Fibroblast of skin of scalp (primary cell): ENCODE measurements around the gene SIRPD.
"Not testable (repeated sequence)": the region's sequence is repeated elsewhere in the genome, so short reads cannot be mapped to it uniquely, and the experiment has no call there.

Source experiments
- DNase-seq: peaks from one replicate; pipeline ENCODE4 v3.0.0-alpha.2; 2013

SIRPD gene

GRCh38 chr20:1536893-1537730 lies 20.4 kb downstream of the SIRPD start:
- DNase-seq: no peak

- no peak for DNase-seq
These were observed 21.9 kb downstream of the SIRPD start for GRCh38 chr20:1535420-1536175.

DNA sequence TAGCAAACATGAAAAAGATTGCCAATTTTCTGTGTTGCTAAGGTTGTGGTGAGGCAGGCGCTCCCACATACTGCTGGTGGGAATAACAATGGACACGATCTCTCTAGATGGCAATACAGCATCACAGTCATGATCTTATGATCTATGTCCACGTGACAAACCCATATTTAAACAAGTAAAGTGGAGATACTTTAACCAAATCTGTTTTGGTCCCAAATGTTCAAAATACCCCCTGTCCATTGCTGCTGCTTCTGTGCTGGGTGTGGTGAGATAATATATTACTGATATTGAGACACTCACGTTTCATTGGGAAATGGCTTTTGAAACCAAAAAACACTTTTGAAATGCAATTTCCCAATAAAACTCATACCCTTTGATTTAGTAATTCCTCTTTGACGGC lies 23.0 kb downstream of the SIRPD start:
- no peak for DNase-seq

DNA sequence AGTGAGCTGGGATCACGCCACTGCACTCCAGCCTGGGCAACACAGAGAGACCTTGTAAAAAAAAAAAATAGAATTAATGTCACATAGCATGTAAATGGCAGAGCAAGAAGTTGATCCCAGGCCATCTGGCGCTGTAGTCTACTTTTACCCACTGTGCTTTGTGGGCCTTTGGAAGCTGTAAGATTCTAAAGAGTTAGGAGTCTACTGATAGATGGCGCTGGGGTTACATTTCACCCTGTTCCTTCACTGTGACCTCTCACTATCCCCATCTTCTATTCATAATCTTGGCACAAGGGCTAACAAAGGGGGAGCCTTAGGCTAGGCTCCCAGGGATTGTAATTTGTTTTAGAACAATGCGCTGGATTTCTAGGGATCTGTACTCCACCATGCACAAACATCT lies 24.4 kb downstream of the SIRPD start:
- DNase-seq: no peak

DNA sequence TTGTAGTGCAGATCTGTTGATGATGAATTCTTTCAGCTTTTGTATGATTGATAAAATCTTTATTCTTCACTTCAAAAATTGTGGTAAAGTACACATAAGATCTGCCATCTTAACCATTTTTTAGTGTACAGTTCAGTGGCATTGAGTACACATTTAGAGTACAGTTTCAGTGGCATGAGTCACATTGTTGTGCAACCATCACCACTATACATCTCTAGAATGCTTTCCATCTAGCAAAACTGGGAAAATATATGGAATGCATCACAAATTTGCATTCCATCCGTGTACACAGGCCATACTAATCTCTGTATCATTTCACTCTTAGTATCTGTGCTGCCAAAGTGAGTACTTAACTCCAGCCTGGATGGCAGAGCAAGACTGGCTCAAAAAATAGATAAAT lies 28.7 kb downstream of the SIRPD start:
- DNase-seq: peak; percentile 14

- no peak for DNase-seq
These were observed 29.6 kb downstream of the SIRPD start for GRCh38 chr20:1527923-1528322.

DNA sequence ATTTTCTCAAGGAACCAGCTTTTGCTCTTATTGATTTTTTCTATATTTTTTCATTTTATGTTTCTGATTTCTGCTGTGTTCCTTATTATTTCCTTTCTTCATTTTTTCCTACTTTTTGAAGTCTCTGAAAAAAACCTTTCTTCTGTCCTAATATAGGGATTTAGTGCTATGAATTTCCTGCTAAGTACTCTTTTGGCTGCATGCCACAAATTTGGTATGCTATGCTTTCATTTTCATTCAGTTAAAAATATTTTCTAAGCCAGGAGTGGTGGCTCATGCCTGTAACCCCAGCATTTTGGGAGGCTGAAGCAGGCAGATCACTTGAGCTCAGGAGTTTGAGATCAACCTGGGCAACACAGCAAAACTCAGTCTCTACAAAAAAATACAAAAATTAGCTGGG lies 30.6 kb downstream of the SIRPD start:
- peak; percentile 13 for DNase-seq

GRCh38 chr20:1526310-1526709 lies 31.2 kb downstream of the SIRPD start:
- no peak for DNase-seq

DNA sequence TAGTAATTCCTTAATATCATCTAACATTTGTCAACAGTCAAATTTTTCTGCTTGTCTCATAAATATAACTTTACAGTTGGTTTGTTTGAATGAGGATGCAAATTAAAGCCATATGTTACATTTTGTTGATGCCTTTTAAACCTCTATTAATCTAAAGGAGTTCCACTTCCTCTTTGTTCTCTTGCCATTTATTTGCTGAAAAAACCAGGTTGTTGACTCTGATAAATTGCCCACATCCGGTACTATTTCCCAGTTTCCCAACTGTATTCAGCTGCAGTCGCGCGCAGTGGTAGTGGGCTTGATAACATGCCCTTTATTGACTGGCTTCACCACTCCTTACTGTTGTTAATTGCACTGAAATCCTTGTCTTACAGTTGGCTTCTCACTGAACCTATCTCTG lies 33.5 kb downstream of the SIRPD start:
- DNase-seq: no peak

DNA sequence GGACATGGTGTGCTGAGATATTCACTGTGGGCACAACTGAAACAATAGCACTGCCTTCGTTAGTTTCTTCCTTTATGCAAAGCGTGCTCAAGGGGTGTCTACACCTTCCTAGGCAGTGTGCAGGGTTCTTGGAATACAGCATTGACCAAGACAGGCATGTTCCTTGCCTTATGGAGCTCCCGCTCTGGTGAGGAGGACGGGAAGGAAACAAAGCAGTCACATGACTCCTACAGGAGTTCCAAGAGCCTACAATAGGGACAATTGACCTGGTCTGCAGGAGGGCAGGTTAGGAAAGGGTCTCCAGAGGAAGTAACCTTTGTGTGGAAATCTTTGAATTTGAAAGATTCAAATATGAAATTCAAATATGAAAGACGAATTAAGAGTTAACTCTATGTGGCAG lies 40.5 kb downstream of the SIRPD start:
- no peak for DNase-seq

GRCh38 chr20:1513801-1514200 lies 43.7 kb downstream of the SIRPD start:
- DNase-seq: no peak

GRCh38 chr20:1509237-1509636 lies 48.3 kb downstream of the SIRPD start:
- peak; percentile 11 for DNase-seq

- DNase-seq: no peak
These were observed 48.9 kb downstream of the SIRPD start for GRCh38 chr20:1508574-1508973.

DNA sequence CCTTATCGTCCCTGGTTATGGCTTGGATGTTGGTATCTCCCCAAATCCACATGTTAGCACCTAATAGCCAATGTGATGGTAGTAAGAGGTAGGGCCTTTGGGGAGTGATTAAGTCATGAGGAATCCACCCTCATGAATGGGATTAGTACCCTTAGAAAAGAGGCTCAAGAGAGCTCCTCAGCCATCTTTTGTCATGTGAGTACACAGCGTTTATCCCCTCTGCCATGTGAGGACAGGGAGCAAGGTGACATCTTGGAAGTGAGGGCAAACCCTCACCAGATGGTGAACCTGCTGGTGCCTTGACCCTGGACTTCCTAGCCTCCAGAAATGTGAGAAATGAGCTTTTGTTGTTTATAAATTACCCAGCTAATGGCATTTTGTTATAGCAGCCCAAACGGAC lies 50.2 kb downstream of the SIRPD start:
- no peak for DNase-seq

GRCh38 chr20:1505871-1506270 lies 51.6 kb downstream of the SIRPD start:
- no peak for DNase-seq

DNA sequence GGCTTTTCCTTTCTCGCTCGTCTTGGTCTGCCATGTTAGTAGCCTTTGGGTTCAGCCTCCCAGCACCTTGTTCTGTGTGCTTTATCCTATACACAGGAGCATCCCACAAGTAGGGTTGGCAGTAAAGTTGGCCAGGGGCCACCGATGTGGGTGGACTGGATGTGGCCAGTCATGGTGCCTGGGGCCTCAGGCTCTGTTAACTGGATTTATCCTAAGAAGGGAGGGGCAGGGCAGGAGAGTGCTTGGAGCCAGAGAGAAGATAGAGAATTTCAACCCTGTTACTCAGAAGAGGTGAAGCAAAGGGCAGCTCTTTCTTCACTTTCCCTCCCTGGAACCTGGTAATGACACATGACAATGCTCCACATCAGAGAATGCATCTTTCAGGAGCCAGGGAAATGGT lies 52.1 kb downstream of the SIRPD start:
- no peak for DNase-seq

GRCh38 chr20:1503564-1504227 lies 53.8 kb downstream of the SIRPD start:
- DNase-seq: peak; percentile 86

DNA sequence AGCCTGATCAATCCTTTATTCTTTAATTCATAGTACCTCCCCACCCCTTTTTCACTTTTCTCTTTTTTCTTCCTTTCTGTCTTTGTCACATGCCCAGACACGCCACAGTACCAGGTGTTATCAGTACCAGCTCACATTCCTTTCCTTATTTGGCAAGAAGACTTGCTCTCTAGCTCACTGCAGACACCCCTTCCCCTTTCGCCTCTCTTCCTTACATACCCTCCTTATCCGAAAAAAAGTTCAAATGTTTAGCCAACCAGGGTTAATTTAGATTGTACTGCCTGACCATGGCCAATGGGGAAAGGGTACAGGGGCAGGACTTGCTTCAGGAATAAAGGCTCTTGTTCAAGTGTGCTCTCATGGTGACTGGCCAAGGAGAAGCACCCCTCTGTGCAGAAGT lies 57.0 kb downstream of the SIRPD start:
- DNase-seq: no peak

GRCh38 chr20:1499528-1500420 lies 57.7 kb downstream of the SIRPD start:
- no peak for DNase-seq

DNA sequence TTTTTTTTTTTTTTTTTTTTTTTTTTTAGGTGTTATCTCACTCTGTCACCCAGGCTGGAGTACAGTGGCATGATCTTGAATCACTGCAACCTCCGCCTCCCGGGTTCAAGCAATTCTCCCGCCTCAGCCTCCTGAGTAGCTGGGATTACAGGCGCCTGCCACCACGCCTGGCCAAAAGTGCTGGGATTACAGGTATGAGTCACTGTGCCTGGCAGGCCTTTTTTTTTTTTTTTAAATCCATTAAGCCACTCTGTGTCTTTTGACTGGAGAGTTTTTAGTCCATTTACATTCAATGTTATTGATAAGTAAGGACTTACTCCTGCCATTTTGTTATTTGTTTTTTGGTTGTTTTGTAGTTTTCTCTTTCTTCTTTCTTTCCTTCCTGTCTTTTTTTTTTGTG lies 60.1 kb downstream of the SIRPD start:
- DNase-seq: not testable (repeated sequence)

DNA sequence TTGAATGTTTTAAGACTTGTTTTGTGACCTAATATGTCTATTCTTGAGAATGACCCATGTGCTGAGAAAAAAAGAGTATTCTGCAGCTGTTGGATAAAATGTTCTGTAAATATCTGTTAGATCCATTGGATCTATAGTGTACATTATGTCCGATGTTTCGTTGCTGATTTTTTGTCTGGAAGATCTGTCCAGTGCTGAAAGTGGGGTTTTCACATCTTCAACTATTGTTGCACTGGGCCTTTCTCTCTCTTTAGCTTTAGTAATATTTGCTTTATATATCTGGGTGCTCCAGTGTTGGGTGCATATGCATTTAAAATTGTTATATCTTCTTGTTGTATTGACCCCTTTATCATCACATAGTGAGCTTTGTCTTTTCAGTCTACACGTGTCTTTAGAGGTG lies 60.6 kb downstream of the SIRPD start:
- no peak for DNase-seq

DNA sequence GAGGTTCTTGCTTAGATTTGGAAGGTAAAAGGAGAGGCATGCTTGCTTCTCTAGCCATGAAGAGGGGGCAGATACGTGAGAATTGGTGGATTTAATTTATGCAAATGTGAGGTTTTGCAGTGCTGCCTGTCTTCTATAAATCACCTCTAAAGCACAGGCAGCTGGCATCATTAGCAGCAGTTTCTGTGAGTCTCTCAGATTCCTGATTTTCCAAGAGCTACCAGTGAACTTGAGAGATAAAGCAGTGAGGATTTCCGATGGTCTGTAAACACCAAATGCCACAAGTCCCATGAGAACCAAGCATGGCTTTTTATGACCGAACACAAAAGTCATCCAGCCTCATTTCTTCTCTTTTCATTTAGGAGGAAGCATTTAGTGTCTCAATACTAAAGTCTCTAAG lies 63.1 kb downstream of the SIRPD start:
- DNase-seq: no peak

GRCh38 chr20:1493536-1493935 lies 64.0 kb downstream of the SIRPD start:
- no peak for DNase-seq
